SH-SY5Y (cell line): ENCODE results near the gene JKAMP.

ENCODE experiments used
- GATA2 ChIP-seq: IDR thresholded peaks from 2 replicates; pipeline ENCODE4 v1.6.1; 2011; ENCODE audit warnings: mild to moderate bottlenecking, low read depth, low read length
- GATA3 ChIP-seq: IDR thresholded peaks from 2 replicates; pipeline ENCODE4 v1.6.1; 2011; ENCODE audit warnings: low read depth, mild to moderate bottlenecking, low read length, moderate library complexity

- TF ChIP-seq GATA2 (no peak), GATA3 (no peak)
Measured at GRCh38 chr14:59534361-59534987, 50.2 kb downstream of the JKAMP start.
